Kidney (tissue), 14 donors: Measurements from ENCODE around the gene SPTBN1. TPM values are rescaled to one million over a fixed set of nuclear protein-coding genes. Genes with fewer than 3 reads are reported as not detected.

Experiments used
- DNase-seq, 5 donors: peaks; one replicate each; pipeline ENCODE4 v3.0.0-alpha.2; 2013 to 2020
- FAIRE-seq: peaks from 2 replicates; lab custom pipeline; 2012; peaks lifted over from hg19 to GRCh38; lab: Jason Lieb, UNC
- H3K27ac ChIP-seq, 2 donors: one replicate each; pipeline ENCODE4 v1.7.0; 2013; ENCODE audit warnings: low read depth in 2 of 2, low read length in 2 of 2, inconsistent platforms in 1 of 2
- H3K27me3 ChIP-seq: one replicate; pipeline ENCODE4 v1.7.1; 2013; ENCODE audit warnings: low read length, inconsistent platforms; ENCODE audit not compliant: control insufficient read depth, insufficient read depth
- H3K36me3 ChIP-seq, 3 donors: one replicate each; pipeline versions ENCODE4 v1.7.0 to v1.7.1; 2013; ENCODE audit warnings: low read length in 3 of 3, control low read depth in 1 of 3, inconsistent platforms in 1 of 3; ENCODE audit not compliant: insufficient read depth in 3 of 3, control insufficient read depth in 2 of 3
- H3K4me1 ChIP-seq, 3 donors: one replicate each; pipeline versions ENCODE4 v1.7.0 to v1.7.1; 2013; ENCODE audit warnings: low read length in 3 of 3, inconsistent platforms in 1 of 3, low read depth in 1 of 3; ENCODE audit not compliant: control insufficient read depth in 2 of 3, insufficient read depth in 2 of 3
- H3K4me3 ChIP-seq, 3 donors: one replicate each; pipeline versions ENCODE4 v1.7.0 to v1.8.1; 2013; ENCODE audit warnings: low read length in 3 of 3, control low read depth in 1 of 3, inconsistent platforms in 1 of 3
- H3K9ac ChIP-seq, 3 donors: one replicate each; pipeline versions ENCODE4 v1.7.0 to v1.7.1; 2013; ENCODE audit warnings: low read length in 3 of 3, control low read depth in 1 of 3, inconsistent platforms in 1 of 3
- H3K9me3 ChIP-seq, 3 donors: one replicate each; pipeline versions ENCODE4 v1.7.0 to v1.7.1; 2013; ENCODE audit warnings: low read length in 3 of 3, control low read depth in 1 of 3, inconsistent platforms in 1 of 3; ENCODE audit not compliant: control insufficient read depth in 2 of 3, insufficient read depth in 1 of 3
- intact Hi-C: fragments of 100-400 bp; cut with DNase I; formaldehyde crosslinking; loops from one replicate; pipeline ENCODE4 v1.11.1; 2022
- polyA plus RNA-seq: library from polyadenylated mRNA; stranded (reverse); fragments of 350-450 nt; fragmentation: Illumina TruSeq; extraction: RNeasy Lipid Tissue Mini Kit (QIAGEN cat#74804); gene quantifications from one replicate; pipeline ENCODE4 v1.2.3, GENCODE V29; 2014; ENCODE audit warnings: low read depth, low replicate concordance; ENCODE audit not compliant: insufficient read depth
- total RNA-seq: library from RNA; stranded (reverse); fragmentation: NEBNext Ultra II Directional; extraction: Animal tissue kit (Norgen Biotek cat#: 25700); gene quantifications from one replicate; pipeline ENCODE4 v1.2.1, GENCODE V29; 2021
- TF ChIP-seq, protein P1 (sequence below): IDR thresholded peaks from 3 replicates; pipeline ENCODE4 v1.5.1; 2012; ENCODE audit warnings: mild to moderate bottlenecking, moderate library complexity, borderline replicate concordance; ENCODE audit not compliant: insufficient read depth; ENCODE audit errors: extremely low read depth
- donor health status: control.
- donor health status: control.
- donor health status: control.
- donor health status: control.
- donor health status: control.
- donor health status: DM: yes; HTN: yes; CAD: no.
- donor health status: Normal renal cell carcinoma (clear cell type).

SPTBN1 gene
- total and polyA plus RNA-seq, 2 donors from 2014 or later, result 93.2 to 313 TPM

DNA sequence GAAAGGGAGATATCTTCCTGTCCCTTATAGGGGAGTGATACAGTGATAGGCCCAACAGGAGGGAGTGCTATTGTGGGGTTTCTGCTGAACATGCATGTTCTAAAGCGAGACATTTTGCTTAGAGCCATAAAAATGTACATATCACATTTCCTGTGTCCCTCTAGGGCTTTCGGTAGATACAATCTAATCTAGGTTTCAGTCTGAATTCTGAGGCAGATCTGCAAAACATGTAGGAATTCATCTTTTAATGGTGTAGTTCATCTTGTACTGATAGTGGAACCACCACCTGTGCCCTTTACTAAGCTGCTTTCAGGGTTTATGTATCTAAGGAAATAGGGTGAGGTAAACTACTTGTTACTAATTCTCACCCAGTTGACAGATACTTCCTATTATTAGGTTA is 73.8 kb downstream of the SPTBN1 start:
- H3K27me3 ChIP-seq, result no peaks in the 10 kb centered on the region
- no peak overlapping the region for H3K9ac ChIP-seq
- TF ChIP-seq, protein P1, sequence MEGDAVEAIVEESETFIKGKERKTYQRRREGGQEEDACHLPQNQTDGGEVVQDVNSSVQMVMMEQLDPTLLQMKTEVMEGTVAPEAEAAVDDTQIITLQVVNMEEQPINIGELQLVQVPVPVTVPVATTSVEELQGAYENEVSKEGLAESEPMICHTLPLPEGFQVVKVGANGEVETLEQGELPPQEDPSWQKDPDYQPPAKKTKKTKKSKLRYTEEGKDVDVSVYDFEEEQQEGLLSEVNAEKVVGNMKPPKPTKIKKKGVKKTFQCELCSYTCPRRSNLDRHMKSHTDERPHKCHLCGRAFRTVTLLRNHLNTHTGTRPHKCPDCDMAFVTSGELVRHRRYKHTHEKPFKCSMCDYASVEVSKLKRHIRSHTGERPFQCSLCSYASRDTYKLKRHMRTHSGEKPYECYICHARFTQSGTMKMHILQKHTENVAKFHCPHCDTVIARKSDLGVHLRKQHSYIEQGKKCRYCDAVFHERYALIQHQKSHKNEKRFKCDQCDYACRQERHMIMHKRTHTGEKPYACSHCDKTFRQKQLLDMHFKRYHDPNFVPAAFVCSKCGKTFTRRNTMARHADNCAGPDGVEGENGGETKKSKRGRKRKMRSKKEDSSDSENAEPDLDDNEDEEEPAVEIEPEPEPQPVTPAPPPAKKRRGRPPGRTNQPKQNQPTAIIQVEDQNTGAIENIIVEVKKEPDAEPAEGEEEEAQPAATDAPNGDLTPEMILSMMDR, result no peak
- H3K4me3 ChIP-seq, result no peak overlapping the region
- H3K4me1 ChIP-seq, result peaks cover 0 to 58% (median 46%) of the 10 kb centered on the region in 3 donors
- DNase-seq, result no peak
- no peaks in the 10 kb centered on the region for H3K9me3 ChIP-seq
- FAIRE-seq, result no peak
- intact Hi-C loops, result loop anchor here (10.0 kb wide), 1 partner anchor 175 kb away; no protein-coding TSS in a partner anchor
- no peak overlapping the region for H3K27ac ChIP-seq
- H3K36me3 ChIP-seq, result peaks cover 4 to 17% (median 5%) of the 10 kb centered on the region in 3 donors

GRCh38 chr2:54531558-54531957 is 75.4 kb downstream of the SPTBN1 start:
- FAIRE-seq, result no peak
- peaks cover 4 to 13% (median 5%) of the 10 kb centered on the region in 3 donors for H3K36me3 ChIP-seq
- H3K4me1 ChIP-seq, result peaks cover 0 to 63% (median 41%) of the 10 kb centered on the region in 3 donors
- no peaks in the 10 kb centered on the region for H3K9me3 ChIP-seq
- no peak for DNase-seq
- H3K27me3 ChIP-seq, result no peaks in the 10 kb centered on the region
- no peak overlapping the region for H3K4me3 ChIP-seq
- TF ChIP-seq, protein P1, result no peak
- peak overlapping the region; percentile 15 to 78 for H3K27ac ChIP-seq
- no peak overlapping the region for H3K9ac ChIP-seq
- intact Hi-C loops, result no loop called here

GRCh38 chr2:54534221-54534620 is 78.1 kb downstream of the SPTBN1 start:
- Histone ChIP-seq H3K4me1 (peaks cover 0 to 39% (median 24%) of the 10 kb centered on the region in 3 donors), H3K9ac (peak overlapping the region in 1 of 3 donors; percentile 35), H3K9me3 (no peaks in the 10 kb centered on the region), H3K27me3 (no peaks in the 10 kb centered on the region), H3K4me3 (no peak overlapping the region), H3K27ac (peak overlapping the region; percentile 68 to 95), H3K36me3 (peaks cover 0 to 2% (median 0%) of the 10 kb centered on the region in 3 donors)
- no peak for DNase-seq
- FAIRE-seq, result no peak
- intact Hi-C loops, result no loop called here
- TF ChIP-seq, protein P1, result no peak

GRCh38 chr2:54534625-54535024 is 78.5 kb downstream of the SPTBN1 start:
- Histone ChIP-seq H3K9ac (peak overlapping the region in 1 of 3 donors; percentile 35), H3K27me3 (no peaks in the 10 kb centered on the region), H3K36me3 (peaks cover 0 to 2% (median 0%) of the 10 kb centered on the region in 3 donors), H3K9me3 (no peaks in the 10 kb centered on the region), H3K27ac (peak overlapping the region; percentile 68 to 95), H3K4me3 (no peak overlapping the region), H3K4me1 (peaks cover 0 to 39% (median 24%) of the 10 kb centered on the region in 3 donors)
- no peak for DNase-seq
- intact Hi-C loops, result no loop called here
- FAIRE-seq, result no peak
- TF ChIP-seq, protein P1, result no peak
